ENCODE data around the gene ATP5ME.
A peak's percentile ranks its signal among the peaks of the same experiment; 100 is the strongest.
"Not testable (repeated sequence)": the region's sequence is repeated elsewhere in the genome, so short reads cannot be mapped to it uniquely, and the experiment has no call there.

ATP5ME gene

GRCh38 chr4:656436-657337 lies 17.4 kb downstream of the ATP5ME start:
- no peak for DNase-seq (ENCODE audit: low read depth in 2 of 2)

- no peak for DNase-seq (ENCODE audit: low read depth in 2 of 2)
Observed at GRCh38 chr4:655464-656151, 18.5 kb downstream of the ATP5ME start.

- DNase-seq (ENCODE audit: low read depth in 2 of 2): no peak
Observed at GRCh38 chr4:654871-655463, 19.1 kb downstream of the ATP5ME start.

- no peak for DNase-seq (ENCODE audit: low read depth in 2 of 2)
Observed at GRCh38 chr4:654503-654845, 19.6 kb downstream of the ATP5ME start.

GRCh38 chr4:653831-654502 lies 20.1 kb downstream of the ATP5ME start:
- DNase-seq (ENCODE audit: low read depth in 2 of 2): no peak

- no peak for DNase-seq (ENCODE audit: low read depth in 2 of 2)
Observed at GRCh38 chr4:653080-653821, 20.8 kb downstream of the ATP5ME start.

GRCh38 chr4:651884-652642 lies 22.0 kb downstream of the ATP5ME start:
- no peak for DNase-seq (ENCODE audit: low read depth in 2 of 2)

- DNase-seq (ENCODE audit: low read depth in 2 of 2): no peak
Observed at GRCh38 chr4:650951-651883, 22.9 kb downstream of the ATP5ME start.

GRCh38 chr4:650461-650860 lies 23.6 kb downstream of the ATP5ME start:
- no peak for DNase-seq (ENCODE audit: low read depth in 2 of 2)

- no peak for DNase-seq (ENCODE audit: low read depth in 2 of 2)
Observed at GRCh38 chr4:649751-650310, 24.2 kb downstream of the ATP5ME start.

GRCh38 chr4:649293-649625 lies 24.8 kb downstream of the ATP5ME start:
- no peak for DNase-seq (ENCODE audit: low read depth in 2 of 2)

GRCh38 chr4:648579-649292 lies 25.3 kb downstream of the ATP5ME start:
- no peak for DNase-seq (ENCODE audit: low read depth in 2 of 2)

- no peak for DNase-seq (ENCODE audit: low read depth in 2 of 2)
Observed at GRCh38 chr4:647481-647880, 26.6 kb downstream of the ATP5ME start.

GRCh38 chr4:646460-646859 lies 27.6 kb downstream of the ATP5ME start:
- peak in 1 of 2 donors; percentile 23 for DNase-seq (ENCODE audit: low read depth in 2 of 2)

GRCh38 chr4:642366-642765 lies 31.7 kb downstream of the ATP5ME start:
- not testable (repeated sequence) for DNase-seq (ENCODE audit: low read depth in 2 of 2)

- DNase-seq (ENCODE audit: low read depth in 2 of 2): no peak
Observed at GRCh38 chr4:637536-638280, 36.4 kb downstream of the ATP5ME start.

- DNase-seq (ENCODE audit: low read depth in 2 of 2): no peak
Observed at GRCh38 chr4:636628-637159, 37.4 kb downstream of the ATP5ME start.
